Activated T-cell treated with anti-CD3 and anti-CD28 coated beads, Interleukin-2, amount 50 U/mL, for 72 hours (primary cell): ENCODE measurements around the gene TMC4. TPM values are rescaled to one million over a fixed set of nuclear protein-coding genes. Genes with fewer than 3 reads are reported as not detected.
A peak's percentile ranks its signal among the peaks of the same experiment; 100 is the strongest.

Experiments used
- ATAC-seq, 2 donors: fragments of 150-1000 bp; cut with Tn5 transposase; replicated peaks in 1 of 2; 2 replicates each; pipeline ENCODE4 v1.10.0; 2021; ENCODE audit warnings: moderate library complexity in 2 of 2, mild to moderate bottlenecking in 1 of 2
- DNase-seq, 2 donors: peaks; one replicate each; pipeline ENCODE4 v3.0.0; 2021 to 2022; ENCODE audit warnings: mixed read lengths in 1 of 2
- H3K27ac Mint-ChIP-seq: one replicate; pipeline ENCODE4 v1.8.0; 2022; ENCODE audit warnings: mild to moderate bottlenecking, moderate library complexity, mixed read lengths
- H3K27me3 Mint-ChIP-seq: one replicate; pipeline ENCODE4 v1.8.0; 2022; ENCODE audit warnings: low read depth, mixed read lengths
- H3K36me3 Mint-ChIP-seq, 2 donors: one replicate each; pipeline ENCODE4 v1.8.0; 2022; ENCODE audit warnings: mixed read lengths in 2 of 2, mild to moderate bottlenecking in 1 of 2; ENCODE audit not compliant: insufficient read depth in 2 of 2
- H3K4me1 Mint-ChIP-seq: one replicate; pipeline ENCODE4 v1.8.0; 2022; ENCODE audit warnings: low read depth, mixed read lengths
- H3K4me3 Mint-ChIP-seq, 2 donors: one replicate each; pipeline ENCODE4 v1.8.0; 2022; ENCODE audit warnings: mild to moderate bottlenecking in 2 of 2, mixed read lengths in 2 of 2, moderate library complexity in 2 of 2
- H3K9me3 Mint-ChIP-seq, 2 donors: one replicate each; pipeline ENCODE4 v1.8.0; 2022; ENCODE audit warnings: mixed read lengths in 2 of 2
- total RNA-seq, 2 donors: library from RNA; stranded (reverse); gene quantifications; one replicate each; pipeline ENCODE4 v1.2.3, GENCODE V29; 2022

The TMC4 gene
- total RNA-seq, 2 donors from 2014 or later = 0.24 to 0.63 TPM

- Mint-ChIP-seq H3K4me3 (no peak overlapping the region), H3K36me3 (peaks cover 4 to 36% of the 10 kb centered on the region in 2 donors), H3K27ac (no peak overlapping the region), H3K27me3 (no peaks in the 10 kb centered on the region), H3K4me1 (peaks cover 28% of the 10 kb centered on the region), H3K9me3 (no peaks in the 10 kb centered on the region)
- no peak for DNase-seq
- no peak for ATAC-seq
Observed at GRCh38 chr19:54153731-54154326, 19.1 kb downstream of the TMC4 start.

DNA sequence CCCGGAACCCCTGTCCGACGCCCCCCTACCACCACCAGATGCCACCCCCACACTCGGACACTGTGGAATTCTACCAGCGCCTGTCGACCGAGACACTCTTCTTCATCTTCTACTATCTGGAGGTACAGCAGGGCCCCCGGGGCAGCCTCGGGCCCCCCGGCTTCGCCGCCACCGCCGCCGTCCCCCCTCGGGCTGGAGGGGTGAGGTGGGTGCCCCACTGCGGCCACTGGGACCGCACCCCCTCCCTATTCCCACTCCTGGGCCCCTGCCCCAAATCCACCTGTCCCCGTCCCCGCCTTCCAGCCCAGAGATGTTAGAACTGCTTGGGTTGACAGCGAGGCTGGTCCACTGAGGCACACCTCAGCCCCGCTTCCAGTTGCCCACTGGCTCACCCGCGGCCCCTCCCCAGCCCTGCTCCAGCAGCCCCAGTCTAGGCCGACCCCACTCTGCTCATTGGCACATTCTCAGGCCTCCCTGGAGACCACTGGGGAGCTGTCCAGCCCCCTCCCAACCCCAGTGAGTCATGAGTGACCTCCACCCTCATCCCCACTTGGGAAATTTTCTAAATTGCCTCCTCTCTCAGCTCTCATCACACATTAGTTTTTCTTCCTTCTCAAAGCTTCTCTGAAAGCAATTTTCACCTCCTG is 20.0 kb downstream of the TMC4 start:
- H3K4me1 Mint-ChIP-seq = peaks cover 19% of the 10 kb centered on the region
- H3K9me3 Mint-ChIP-seq = no peaks in the 10 kb centered on the region
- H3K36me3 Mint-ChIP-seq = peaks cover 2 to 34% of the 10 kb centered on the region in 2 donors

DNA sequence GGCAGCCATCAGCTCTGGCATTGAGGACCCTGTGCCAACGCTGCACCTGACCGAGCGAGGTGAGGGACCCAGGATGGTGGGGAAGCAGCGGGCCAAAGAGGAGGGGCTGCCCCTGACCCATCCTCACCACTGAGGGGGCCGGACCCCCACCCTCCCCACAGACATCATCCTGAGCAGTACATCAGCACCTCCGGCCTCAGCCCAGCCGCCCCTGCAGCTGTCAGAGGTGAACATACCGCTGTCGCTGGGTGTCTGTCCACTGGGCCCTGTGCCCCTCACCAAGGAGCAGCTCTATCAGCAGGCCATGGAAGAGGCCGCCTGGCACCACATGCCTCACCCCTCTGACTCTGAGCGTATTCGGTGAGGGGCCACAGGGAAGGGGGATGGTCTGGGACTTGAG is 20.7 kb downstream of the TMC4 start:
- Mint-ChIP-seq H3K4me3 (no peak overlapping the region), H3K4me1 (peaks cover 15% of the 10 kb centered on the region), H3K27ac (no peak overlapping the region), H3K9me3 (no peaks in the 10 kb centered on the region), H3K36me3 (peaks cover 2 to 33% of the 10 kb centered on the region in 2 donors), H3K27me3 (no peaks in the 10 kb centered on the region)
- DNase-seq (no peak), ATAC-seq (no peak)

More for the DNA sequence above, 20.0 kb downstream of the TMC4 start:
- DNase-seq (no peak), ATAC-seq (no peak)
- no peak overlapping the region for H3K4me3 Mint-ChIP-seq
- no peak overlapping the region for H3K27ac Mint-ChIP-seq
- no peaks in the 10 kb centered on the region for H3K27me3 Mint-ChIP-seq

- ATAC-seq (no peak), DNase-seq (no peak)
- Mint-ChIP-seq H3K4me3 (no peak overlapping the region), H3K27me3 (no peaks in the 10 kb centered on the region), H3K9me3 (no peaks in the 10 kb centered on the region), H3K36me3 (peaks cover 2 to 32% of the 10 kb centered on the region in 2 donors), H3K27ac (no peak overlapping the region), H3K4me1 (peaks cover 15% of the 10 kb centered on the region)
Observed at GRCh38 chr19:54151362-54152035, 21.5 kb downstream of the TMC4 start.

DNA sequence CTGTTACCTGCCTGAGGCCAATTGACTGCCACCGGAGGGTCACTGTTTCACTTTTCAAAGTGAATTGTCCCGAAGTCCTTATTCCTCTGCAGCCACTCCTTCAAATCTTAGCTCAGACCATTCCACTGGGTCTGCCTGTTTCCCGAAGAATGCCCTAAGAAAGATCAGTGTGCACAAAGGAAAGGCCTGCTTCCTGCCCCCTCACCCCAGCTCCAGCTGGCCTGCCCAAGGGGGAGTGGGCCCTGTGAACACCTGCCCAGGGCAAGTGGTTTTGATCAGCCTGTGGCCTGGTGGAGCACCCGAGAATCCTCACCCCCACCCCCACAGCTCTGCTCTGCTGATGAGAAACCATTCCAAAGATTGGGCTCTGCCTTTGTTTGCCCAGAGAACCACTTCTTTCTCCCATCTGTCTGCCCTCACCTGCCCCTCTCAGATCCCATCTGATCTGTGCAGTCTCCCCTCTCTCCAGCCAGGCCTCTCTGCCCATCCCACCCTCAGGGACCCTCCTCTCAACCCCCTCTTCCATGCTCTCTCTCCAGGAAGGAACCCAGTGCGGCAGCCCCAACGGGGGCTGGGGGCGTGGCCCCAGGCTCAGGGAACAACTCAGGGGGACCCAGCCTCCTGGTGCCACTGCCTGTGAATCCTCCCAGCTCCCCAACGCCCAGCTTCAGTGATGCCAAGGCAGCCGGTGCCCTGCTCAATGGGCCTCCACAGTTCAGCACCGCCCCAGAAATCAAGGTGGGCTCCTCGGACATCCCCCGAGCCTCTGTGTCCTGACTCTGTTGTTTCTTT is 23.7 kb downstream of the TMC4 start:
- no peaks in the 10 kb centered on the region for H3K27me3 Mint-ChIP-seq
- peaks cover 0 to 30% of the 10 kb centered on the region in 2 donors for H3K36me3 Mint-ChIP-seq
- no peak overlapping the region for H3K27ac Mint-ChIP-seq

DNA sequence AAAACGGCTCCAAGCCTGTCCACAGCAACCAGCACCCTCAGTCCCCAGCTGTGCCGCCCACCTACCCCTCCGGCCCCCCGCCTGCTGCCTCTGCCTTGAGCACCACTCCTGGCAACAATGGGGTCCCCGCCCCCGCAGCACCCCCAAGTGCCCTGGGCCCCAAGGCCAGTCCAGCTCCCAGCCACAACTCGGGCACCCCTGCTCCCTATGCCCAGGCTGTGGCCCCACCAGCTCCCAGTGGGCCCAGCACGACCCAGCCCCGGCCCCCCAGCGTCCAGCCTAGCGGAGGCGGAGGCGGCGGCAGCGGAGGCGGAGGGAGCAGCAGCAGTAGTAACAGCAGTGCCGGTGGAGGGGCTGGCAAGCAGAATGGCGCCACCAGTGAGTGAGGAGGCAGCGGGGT is 24.8 kb downstream of the TMC4 start:
- H3K27me3 Mint-ChIP-seq = no peaks in the 10 kb centered on the region
- ATAC-seq = no peak
- no peak overlapping the region for H3K27ac Mint-ChIP-seq
- H3K36me3 Mint-ChIP-seq = peaks cover 0 to 32% of the 10 kb centered on the region in 2 donors
- no peak for DNase-seq
- H3K4me3 Mint-ChIP-seq = no peak overlapping the region
- peaks cover 5% of the 10 kb centered on the region for H3K4me1 Mint-ChIP-seq
- no peaks in the 10 kb centered on the region for H3K9me3 Mint-ChIP-seq

More for the DNA sequence above, 23.7 kb downstream of the TMC4 start:
- Mint-ChIP-seq H3K4me1 (peaks cover 5% of the 10 kb centered on the region), H3K4me3 (no peak overlapping the region), H3K9me3 (no peaks in the 10 kb centered on the region)
- ATAC-seq = no peak
- no peak for DNase-seq

DNA sequence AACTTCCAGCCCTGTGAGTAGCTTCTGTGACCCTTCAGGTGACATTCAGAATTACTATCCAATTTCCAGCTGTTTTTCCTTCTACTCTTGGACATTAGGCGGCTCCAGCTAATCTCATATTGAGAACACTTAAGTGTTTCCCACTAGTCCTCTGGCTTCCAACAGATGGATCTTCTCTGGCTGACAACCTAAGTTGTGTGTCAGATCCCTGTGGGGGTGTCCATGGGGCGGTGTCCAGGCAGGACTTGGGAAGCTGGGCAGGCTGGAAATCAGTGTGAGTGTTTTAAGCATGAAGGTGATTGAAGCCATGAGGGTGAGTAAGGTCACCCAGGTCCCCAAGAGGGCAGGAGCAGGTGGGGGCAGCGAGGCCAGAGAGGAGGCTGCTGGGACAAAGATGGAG is 25.3 kb downstream of the TMC4 start:
- Mint-ChIP-seq H3K9me3 (no peaks in the 10 kb centered on the region), H3K4me3 (no peak overlapping the region), H3K4me1 (peaks cover 5% of the 10 kb centered on the region), H3K36me3 (peaks cover under 1 to 33% of the 10 kb centered on the region in 2 donors), H3K27ac (no peak overlapping the region), H3K27me3 (no peaks in the 10 kb centered on the region)
- no peak for DNase-seq
- ATAC-seq = no peak

GRCh38 chr19:54145541-54146158 is 27.3 kb downstream of the TMC4 start:
- ATAC-seq (peak in 1 of 2 donors; percentile 16), DNase-seq (no peak)
- H3K9me3 Mint-ChIP-seq = no peaks in the 10 kb centered on the region
- peaks cover 4 to 32% of the 10 kb centered on the region in 2 donors for H3K36me3 Mint-ChIP-seq
- H3K27ac Mint-ChIP-seq = no peak overlapping the region
- no peak overlapping the region for H3K4me3 Mint-ChIP-seq
- H3K27me3 Mint-ChIP-seq = no peaks in the 10 kb centered on the region
- H3K4me1 Mint-ChIP-seq = peaks cover 15% of the 10 kb centered on the region

GRCh38 chr19:54142166-54142780 is 30.7 kb downstream of the TMC4 start:
- peak overlapping the region; percentile 34 for H3K27ac Mint-ChIP-seq
- DNase-seq = no peak
- H3K4me1 Mint-ChIP-seq = peaks cover 38% of the 10 kb centered on the region
- no peak for ATAC-seq
- peaks cover 8 to 31% of the 10 kb centered on the region in 2 donors for H3K36me3 Mint-ChIP-seq
- H3K9me3 Mint-ChIP-seq = no peaks in the 10 kb centered on the region
- H3K27me3 Mint-ChIP-seq = no peaks in the 10 kb centered on the region
- no peak overlapping the region for H3K4me3 Mint-ChIP-seq

GRCh38 chr19:54141356-54141755 is 31.6 kb downstream of the TMC4 start:
- Mint-ChIP-seq H3K9me3 (no peaks in the 10 kb centered on the region), H3K4me3 (no peak overlapping the region), H3K36me3 (peaks cover 8 to 26% of the 10 kb centered on the region in 2 donors), H3K4me1 (peaks cover 44% of the 10 kb centered on the region), H3K27ac (no peak overlapping the region), H3K27me3 (no peaks in the 10 kb centered on the region)
- ATAC-seq = no peak
- DNase-seq = no peak

GRCh38 chr19:54138489-54139256 is 34.3 kb downstream of the TMC4 start:
- H3K27me3 Mint-ChIP-seq = no peaks in the 10 kb centered on the region
- peak overlapping the region; percentile 97 for H3K4me3 Mint-ChIP-seq
- no peaks in the 10 kb centered on the region for H3K9me3 Mint-ChIP-seq
- peak in 1 of 2 donors; percentile 50 for DNase-seq
- H3K4me1 Mint-ChIP-seq = peaks cover 50% of the 10 kb centered on the region
- H3K27ac Mint-ChIP-seq = peak overlapping the region; percentile 95
- H3K36me3 Mint-ChIP-seq = peaks cover 8 to 13% of the 10 kb centered on the region in 2 donors
- ATAC-seq = no peak
